Progenitor cell of endocrine pancreas (in vitro differentiated cells): ENCODE measurements around the gene LRRC36. TPM values are rescaled to one million over a fixed set of nuclear protein-coding genes. Genes with fewer than 3 reads are reported as not detected.

ENCODE experiments used
- DNase-seq: peaks from one replicate; pipeline ENCODE4 v3.0.0; 2021; ENCODE audit warnings: low spot score; ENCODE audit not compliant: unreplicated experiment
- H3K27ac Mint-ChIP-seq: 2 replicates; pipeline ENCODE4 v1.8.0; 2021; ENCODE audit warnings: mild to moderate bottlenecking, moderate library complexity, mixed read lengths
- H3K27me3 Mint-ChIP-seq: 2 replicates; pipeline ENCODE4 v1.8.0; 2021; ENCODE audit warnings: mixed read lengths
- H3K36me3 Mint-ChIP-seq: 2 replicates; pipeline ENCODE4 v1.8.0; 2022; ENCODE audit warnings: mixed read lengths; ENCODE audit not compliant: insufficient read depth
- H3K4me1 Mint-ChIP-seq: 2 replicates; pipeline ENCODE4 v1.8.0; 2021; ENCODE audit warnings: low read depth, mixed read lengths
- H3K4me3 Mint-ChIP-seq: 2 replicates; pipeline ENCODE4 v1.8.0; 2021; ENCODE audit warnings: low read depth, mild to moderate bottlenecking, moderate library complexity, mixed read lengths
- H3K9me3 Mint-ChIP-seq: 2 replicates; pipeline ENCODE4 v1.8.0; 2021; ENCODE audit warnings: low read depth, mixed read lengths
- CTCF ChIP-seq: fragments of 200-600 bp; sonication (generic); IDR thresholded peaks from one replicate; pipeline ENCODE4 v1.5.0; 2021; ENCODE audit warnings: antibody characterized with exemption, mild to moderate bottlenecking; ENCODE audit not compliant: unreplicated experiment
- total RNA-seq: library from RNA; stranded (reverse); gene quantifications from 2 replicates; pipeline ENCODE4 v1.2.1, GENCODE V29; 2021

Gene LRRC36
- total RNA-seq, 1 donor from 2014 or later = 1.6 TPM

GRCh38 chr16:67415872-67416793 is 89.5 kb downstream of the LRRC36 start, which contains the start of gene ZDHHC1:
ZDHHC1 (minus strand) TSS chr16:67416477; CDS start chr16:67407775, 8,702 bp downstream.
- Mint-ChIP-seq H3K27me3 (peaks cover 15% of the 10 kb centered on the region), H3K4me1 (peaks cover 7% of the 10 kb centered on the region), H3K27ac (peak within 1 kb of the TSS; percentile 85), H3K9me3 (no peaks in the 10 kb centered on the region), H3K4me3 (peak within 1 kb of the TSS; percentile 76), H3K36me3 (peaks cover 2% of the 10 kb centered on the region)
- TF ChIP-seq CTCF = peak; percentile 62
- peak; percentile 72 for DNase-seq

GRCh38 chr16:67417333-67418061 is 90.9 kb downstream of the LRRC36 start:
- no peak for TF ChIP-seq CTCF
- Mint-ChIP-seq H3K9me3 (no peaks in the 10 kb centered on the region), H3K36me3 (peaks cover 2% of the 10 kb centered on the region), H3K27me3 (peaks cover 17% of the 10 kb centered on the region), H3K4me1 (peaks cover 5% of the 10 kb centered on the region), H3K4me3 (peak overlapping the region; percentile 45), H3K27ac (no peak overlapping the region)
- no peak for DNase-seq

- peaks cover 11% of the 10 kb centered on the region for H3K4me1 Mint-ChIP-seq
- H3K9me3 Mint-ChIP-seq = no peaks in the 10 kb centered on the region
- TF ChIP-seq CTCF = no peak
- no peaks in the 10 kb centered on the region for H3K36me3 Mint-ChIP-seq
- DNase-seq = no peak
- H3K27ac Mint-ChIP-seq = no peak overlapping the region
- peaks cover 31% of the 10 kb centered on the region for H3K27me3 Mint-ChIP-seq
- H3K4me3 Mint-ChIP-seq = no peak overlapping the region
These were observed 92.9 kb downstream of the LRRC36 start for GRCh38 chr16:67419502-67419901.

GRCh38 chr16:67419931-67420330 is 93.3 kb downstream of the LRRC36 start:
- TF ChIP-seq CTCF = no peak
- no peak for DNase-seq
- H3K27ac Mint-ChIP-seq = no peak overlapping the region
- H3K27me3 Mint-ChIP-seq = peaks cover 32% of the 10 kb centered on the region
- peaks cover 14% of the 10 kb centered on the region for H3K4me1 Mint-ChIP-seq
- H3K4me3 Mint-ChIP-seq = no peak overlapping the region
- no peaks in the 10 kb centered on the region for H3K9me3 Mint-ChIP-seq
- H3K36me3 Mint-ChIP-seq = no peaks in the 10 kb centered on the region

- Mint-ChIP-seq H3K4me3 (no peak overlapping the region), H3K27ac (no peak overlapping the region), H3K27me3 (peaks cover 40% of the 10 kb centered on the region), H3K9me3 (no peaks in the 10 kb centered on the region), H3K36me3 (no peaks in the 10 kb centered on the region), H3K4me1 (peaks cover 14% of the 10 kb centered on the region)
- no peak for TF ChIP-seq CTCF
- DNase-seq = no peak
These were observed 94.4 kb downstream of the LRRC36 start for GRCh38 chr16:67421030-67421429.
